ENCODE results near the gene PLEKHH3.
"Not testable (repeated sequence)": the region's sequence is repeated elsewhere in the genome, so short reads cannot be mapped to it uniquely, and the experiment has no call there.

The PLEKHH3 gene

GRCh38 chr17:42627032-42627764 lies 49.6 kb downstream of the PLEKHH3 start:
- not testable (repeated sequence) for DNase-seq

- DNase-seq, result no peak
Measured at GRCh38 chr17:42623732-42624596, 52.8 kb downstream of the PLEKHH3 start.

- DNase-seq, result no peak
Measured at GRCh38 chr17:42623271-42623670, 53.5 kb downstream of the PLEKHH3 start.

- not testable (repeated sequence) for DNase-seq
Measured at GRCh38 chr17:42621987-42622386, 54.8 kb downstream of the PLEKHH3 start.

GRCh38 chr17:42618442-42619150 lies 58.2 kb downstream of the PLEKHH3 start:
- DNase-seq, result peak; percentile 23

DNA sequence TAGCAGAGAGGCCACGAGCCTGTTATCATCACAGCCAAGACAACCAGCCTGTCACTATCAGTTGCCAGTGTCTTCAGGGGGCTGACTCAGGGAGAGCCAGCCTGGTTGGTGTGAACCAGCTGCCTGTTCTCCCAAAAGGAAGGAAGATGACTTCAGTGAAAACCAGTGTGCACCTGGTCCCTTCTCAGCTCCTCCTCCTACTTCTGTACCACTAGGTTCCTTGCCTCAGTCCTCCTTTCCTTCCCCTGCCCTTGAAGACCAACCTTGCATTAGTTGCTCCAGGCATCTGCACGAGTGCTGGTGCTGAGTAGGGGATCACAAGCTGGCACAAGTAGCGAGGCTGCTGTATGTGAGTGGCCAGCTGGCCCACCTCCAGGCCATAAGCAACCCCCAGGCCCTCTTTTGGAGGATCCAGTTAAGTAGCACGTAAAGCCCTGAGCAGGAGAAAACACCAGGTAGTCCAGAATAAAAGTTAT lies 58.8 kb downstream of the PLEKHH3 start:
- DNase-seq, result no peak

All from NCI-H187 treated with DMSO at 0.1 percent for 48 hours (cell line).